HepG2 (cell line): ENCODE results near the gene SPAG9. TPM values are rescaled to one million over a fixed set of nuclear protein-coding genes. Genes with fewer than 3 reads are reported as not detected.
A peak's percentile ranks its signal among the peaks of the same experiment; 100 is the strongest.

Experiments used
- HNF1A ChIP-seq, 2 experiments: sonication (generic) in 1 of 2; formaldehyde crosslinking in 1 of 2; IDR thresholded peaks; 2 replicates each; pipeline versions ENCODE4 v1.4.0 to v1.6.1; 2016 to 2020; ENCODE audit warnings: borderline replicate concordance in 1 of 2, low read depth in 1 of 2, mild to moderate bottlenecking in 1 of 2, missing genetic modification reagents in 1 of 2
- HOXD1 ChIP-seq: sonication (generic); formaldehyde crosslinking; IDR thresholded peaks from 2 replicates; pipeline ENCODE4 v1.5.0; 2020; ENCODE audit warnings: missing genetic modification reagents
- KAT8 ChIP-seq: IDR thresholded peaks from 2 replicates; pipeline ENCODE4 v1.6.1; 2016; ENCODE audit warnings: missing genetic modification reagents, missing compliant biosample characterization
- PHF20 ChIP-seq: sonication (generic); formaldehyde crosslinking; IDR thresholded peaks from 2 replicates; pipeline ENCODE4 v1.5.0; 2020; ENCODE audit warnings: mild to moderate bottlenecking, missing genetic modification reagents
- SSRP1 ChIP-seq: IDR thresholded peaks from 2 replicates; pipeline ENCODE4 v1.6.1; 2016; ENCODE audit warnings: control low read depth
- U2AF2 ChIP-seq: fragments of 200-400 bp; formaldehyde crosslinking; IDR thresholded peaks from 2 replicates; pipeline ENCODE4 v1.6.1; 2017; ENCODE audit warnings: low read depth, mild to moderate bottlenecking, low read length
- ZC3H13 ChIP-seq: sonication (generic); formaldehyde crosslinking; IDR thresholded peaks from 2 replicates; pipeline ENCODE4 v1.8.1; 2023; ENCODE audit warnings: mild to moderate bottlenecking, missing genetic modification reagents, moderate library complexity
- ZNF12 ChIP-seq: sonication (generic); formaldehyde crosslinking; IDR thresholded peaks from 2 replicates; pipeline ENCODE4 v1.5.0; 2020; ENCODE audit warnings: missing genetic modification reagents
- ZNF136 ChIP-seq: sonication (generic); formaldehyde crosslinking; IDR thresholded peaks from 2 replicates; pipeline ENCODE4 v1.8.1; 2022; ENCODE audit warnings: low read depth, mild to moderate bottlenecking, moderate library complexity, missing genetic modification reagents
- ZNF253 ChIP-seq: sonication (generic); formaldehyde crosslinking; IDR thresholded peaks from 2 replicates; pipeline ENCODE4 v1.8.0; 2022; ENCODE audit warnings: mild to moderate bottlenecking, missing genetic modification reagents, borderline replicate concordance
- ZNF292 ChIP-seq: sonication (generic); formaldehyde crosslinking; IDR thresholded peaks from 2 replicates; pipeline ENCODE4 v1.8.1; 2022; ENCODE audit warnings: mild to moderate bottlenecking, low read depth, missing genetic modification reagents, borderline replicate concordance
- ZNF333 ChIP-seq: sonication (generic); formaldehyde crosslinking; IDR thresholded peaks from 2 replicates; pipeline ENCODE4 v1.4.0; 2020; ENCODE audit warnings: mild to moderate bottlenecking, missing genetic modification reagents, borderline replicate concordance
- ZNF550 ChIP-seq: sonication (generic); formaldehyde crosslinking; IDR thresholded peaks from 2 replicates; pipeline ENCODE4 v1.4.0; 2020; ENCODE audit warnings: mild to moderate bottlenecking, missing genetic modification reagents, borderline replicate concordance
- ZNF564 ChIP-seq: sonication (generic); formaldehyde crosslinking; IDR thresholded peaks from 2 replicates; pipeline ENCODE4 v1.8.1; 2023; ENCODE audit warnings: mild to moderate bottlenecking, missing genetic modification reagents
- polyA plus RNA-seq, 8 experiments: library from polyadenylated mRNA; depleted of rRNA in 3 of 8; stranded (reverse) in 7 of 8; unstranded in 1 of 8; fragments of >200 nt; fragmentation: Illumina TruSeq in 4 of 8; extraction: Trizol in 4 of 8; gene quantifications; 2 replicates each; pipeline versions ENCODE4 v1.2.1 to v1.2.3, GENCODE V29; 2011 to 2016; ENCODE audit warnings: low read depth in 4 of 8, missing spikeins in 1 of 8, mixed read lengths in 1 of 8; ENCODE audit not compliant: insufficient read depth in 1 of 8
- total RNA-seq, 5 experiments: library from RNA; depleted of rRNA; stranded (reverse); fragments of >200 nt; fragmentation: Illumina TruSeq; extraction: Trizol; gene quantifications; 2 replicates each; pipeline ENCODE4 v1.2.3, GENCODE V29; 2016; ENCODE audit warnings: low read depth in 1 of 5
- TF ChIP-seq, protein P1 (sequence below): sonication (generic); formaldehyde crosslinking; IDR thresholded peaks from 2 replicates; pipeline ENCODE4 v1.4.0; 2020; ENCODE audit warnings: missing genetic modification reagents
- TF ChIP-seq, protein P2 (sequence below): sonication (generic); formaldehyde crosslinking; IDR thresholded peaks from 2 replicates; pipeline ENCODE4 v1.5.0; 2020; ENCODE audit warnings: missing genetic modification reagents, mild to moderate bottlenecking, borderline replicate concordance

Gene SPAG9
- total and polyA plus RNA-seq, 2 of the 13 experiments (the other 11 are each of a cell fraction or from before 2014, with no cell fraction given): 43.2 to 78.6 TPM

DNA sequence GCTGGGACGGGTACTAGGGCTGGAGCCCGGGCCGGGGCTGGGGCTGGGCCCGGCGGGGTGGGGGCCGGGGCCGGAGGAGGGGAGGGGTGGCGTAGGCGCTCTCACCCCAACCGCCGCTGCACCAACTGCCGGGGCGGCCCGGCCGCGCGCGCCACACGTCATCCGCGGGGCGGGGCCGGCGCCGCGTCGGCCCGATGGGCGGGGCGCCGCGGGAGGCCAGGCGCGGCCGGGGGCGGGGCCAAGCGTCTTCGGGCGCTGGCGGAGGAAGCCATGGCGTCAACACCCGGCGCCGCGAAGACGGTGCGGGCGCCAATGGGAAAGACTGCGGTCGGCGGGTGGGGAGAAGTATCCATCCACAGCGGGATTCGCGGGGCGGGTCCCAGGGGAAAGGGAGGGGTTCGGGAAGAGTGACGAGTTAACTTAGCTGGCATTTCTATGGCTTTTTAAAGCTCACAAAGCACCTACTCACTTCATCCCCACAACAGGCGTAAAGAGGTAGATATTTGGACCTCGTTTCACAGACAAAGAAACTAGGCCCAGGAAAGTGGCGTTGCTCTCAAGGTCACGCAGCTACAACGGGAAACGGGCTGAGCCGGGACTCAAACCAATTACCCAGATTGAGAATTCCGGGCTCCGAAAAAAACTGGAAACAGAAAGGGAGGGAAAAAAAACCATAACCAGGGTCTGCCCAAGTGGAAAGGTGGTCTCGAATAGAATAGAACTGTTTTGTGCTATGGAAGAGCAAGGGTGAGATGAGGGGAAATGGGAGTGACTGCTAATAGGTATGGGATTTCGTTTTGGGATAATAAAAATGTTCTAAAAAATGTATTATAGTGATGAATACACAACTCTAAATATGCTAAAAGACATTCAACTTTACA lies at the start of gene SPAG9 (continued):
- TF ChIP-seq HNF1A (IDR thresholded peaks at IDR 0.05; ENCODE audit: low read depth) (no peak; the same call in 1 of the 2 replicates), HNF1A (CRISPR knock-in tag; IDR thresholded peaks at IDR 0.05; ENCODE audit: borderline replicate concordance) (peak; percentile 72; the same call in 1 of the 2 replicates), ZNF253 (CRISPR knock-in tag) (no peak), SSRP1 (peak; percentile 10; the same call in 1 of the 2 replicates), ZNF550 (CRISPR knock-in tag) (0 out of 2 replicates have a peak, but pooled peaks have one; percentile 49), KAT8 (CRISPR knock-in tag) (peak; percentile 83), HOXD1 (CRISPR knock-in tag) (no peak), PHF20 (CRISPR knock-in tag) (peak; percentile 77), ZNF136 (CRISPR knock-in tag) (no peak), U2AF2 (no peak), ZNF333 (CRISPR knock-in tag) (no peak), ZNF564 (no peak), ZNF292 (CRISPR knock-in tag) (no peak), ZC3H13 (CRISPR knock-in tag) (no peak), ZNF12 (CRISPR knock-in tag) (no peak; the same call in 1 of the 2 replicates)
- TF ChIP-seq, protein P1, sequence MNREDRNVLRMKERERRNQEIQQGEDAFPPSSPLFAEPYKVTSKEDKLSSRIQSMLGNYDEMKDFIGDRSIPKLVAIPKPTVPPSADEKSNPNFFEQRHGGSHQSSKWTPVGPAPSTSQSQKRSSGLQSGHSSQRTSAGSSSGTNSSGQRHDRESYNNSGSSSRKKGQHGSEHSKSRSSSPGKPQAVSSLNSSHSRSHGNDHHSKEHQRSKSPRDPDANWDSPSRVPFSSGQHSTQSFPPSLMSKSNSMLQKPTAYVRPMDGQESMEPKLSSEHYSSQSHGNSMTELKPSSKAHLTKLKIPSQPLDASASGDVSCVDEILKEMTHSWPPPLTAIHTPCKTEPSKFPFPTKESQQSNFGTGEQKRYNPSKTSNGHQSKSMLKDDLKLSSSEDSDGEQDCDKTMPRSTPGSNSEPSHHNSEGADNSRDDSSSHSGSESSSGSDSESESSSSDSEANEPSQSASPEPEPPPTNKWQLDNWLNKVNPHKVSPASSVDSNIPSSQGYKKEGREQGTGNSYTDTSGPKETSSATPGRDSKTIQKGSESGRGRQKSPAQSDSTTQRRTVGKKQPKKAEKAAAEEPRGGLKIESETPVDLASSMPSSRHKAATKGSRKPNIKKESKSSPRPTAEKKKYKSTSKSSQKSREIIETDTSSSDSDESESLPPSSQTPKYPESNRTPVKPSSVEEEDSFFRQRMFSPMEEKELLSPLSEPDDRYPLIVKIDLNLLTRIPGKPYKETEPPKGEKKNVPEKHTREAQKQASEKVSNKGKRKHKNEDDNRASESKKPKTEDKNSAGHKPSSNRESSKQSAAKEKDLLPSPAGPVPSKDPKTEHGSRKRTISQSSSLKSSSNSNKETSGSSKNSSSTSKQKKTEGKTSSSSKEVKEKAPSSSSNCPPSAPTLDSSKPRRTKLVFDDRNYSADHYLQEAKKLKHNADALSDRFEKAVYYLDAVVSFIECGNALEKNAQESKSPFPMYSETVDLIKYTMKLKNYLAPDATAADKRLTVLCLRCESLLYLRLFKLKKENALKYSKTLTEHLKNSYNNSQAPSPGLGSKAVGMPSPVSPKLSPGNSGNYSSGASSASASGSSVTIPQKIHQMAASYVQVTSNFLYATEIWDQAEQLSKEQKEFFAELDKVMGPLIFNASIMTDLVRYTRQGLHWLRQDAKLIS: no peak
- TF ChIP-seq, protein P2, sequence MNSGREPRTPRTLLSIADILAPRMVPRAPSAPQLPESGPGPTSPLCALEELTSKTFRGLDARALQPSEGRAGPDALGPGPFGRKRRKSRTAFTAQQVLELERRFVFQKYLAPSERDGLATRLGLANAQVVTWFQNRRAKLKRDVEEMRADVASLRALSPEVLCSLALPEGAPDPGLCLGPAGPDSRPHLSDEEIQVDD (CRISPR knock-in tag): no peak
